Measurements from ENCODE around the gene PRKCE.

- no peak for TF ChIP-seq POLR2AphosphoS5 (IDR thresholded peaks at IDR 0.05; ENCODE audit: low read depth, low read length)
- no peak for TF ChIP-seq ELF1 (IDR thresholded peaks at IDR 0.05; ENCODE audit: borderline replicate concordance, low read depth)
- TF ChIP-seq JUND (IDR thresholded peaks at IDR 0.05), result no peak
- TF ChIP-seq RAD21 (IDR thresholded peaks at IDR 0.05; ENCODE audit: low read depth), result no peak
- no peak for TF ChIP-seq POLR2A (IDR thresholded peaks at IDR 0.05; ENCODE audit: borderline replicate concordance, extremely low read depth, insufficient read depth, insufficient read length)
- TF ChIP-seq CTCF (IDR thresholded peaks at IDR 0.05 in 2 of 3, conservative IDR thresholded peaks at IDR 0.05 in 1 of 3; ENCODE audit: borderline replicate concordance in 1 of 3, insufficient read depth in 1 of 3, low read depth in 2 of 3, low read length in 2 of 3), result no peak
- no peak for TF ChIP-seq ATF3 (IDR thresholded peaks at IDR 0.05)
- no peak for TF ChIP-seq ZNF274 (IDR thresholded peaks at IDR 0.05; ENCODE audit: low read depth, low read length)
- TF ChIP-seq EZH2 (IDR thresholded peaks at IDR 0.05), result no peak
- no peak for TF ChIP-seq EZH2phosphoT487 (IDR thresholded peaks at IDR 0.05; ENCODE audit: borderline replicate concordance)
- TF ChIP-seq YY1 (IDR thresholded peaks at IDR 0.05; ENCODE audit: extremely low read depth, insufficient replicate concordance, low read depth, low read length), result no peak
- no peak for TF ChIP-seq REST (IDR thresholded peaks at IDR 0.05; ENCODE audit: low read depth)
- no peak for TF ChIP-seq SRF (IDR thresholded peaks at IDR 0.05; ENCODE audit: low read depth)
- TF ChIP-seq CEBPB (IDR thresholded peaks at IDR 0.05; ENCODE audit: low read depth), result no peak
These were observed 231.5 kb downstream of the PRKCE start for GRCh38 chr2:45882707-45883602.
